C4-2B (cell line): ENCODE data around the gene HOMEZ.

Experiments
- H3K27ac ChIP-seq: fragments of 450-650 bp; 2 replicates; pipeline ENCODE4 v1.5.1; 2017
- ZFX ChIP-seq: fragments of 450-650 bp; IDR thresholded peaks from 2 replicates; pipeline ENCODE4 v1.6.1; 2017
- TF ChIP-seq, protein P1 (sequence below): fragments of 450-650 bp; conservative IDR thresholded peaks from 2 replicates; pipeline ENCODE4 v1.5.1; 2017; ENCODE audit warnings: mild to moderate bottlenecking

The HOMEZ gene

GRCh38 chr14:23302290-23303225 lies 16.6 kb upstream of the HOMEZ start, which contains the start of gene PPP1R3E:
Gene PPP1R3E, minus strand, starts transcription at chr14:23302859. Its CDS starts 283 bp downstream, at chr14:23302576.
- H3K27ac ChIP-seq = peak within 1 kb of the TSS; percentile 94

GRCh38 chr14:23301969-23302289 lies 16.0 kb upstream of the HOMEZ start:
- TF ChIP-seq ZFX = peak; percentile 89
- TF ChIP-seq, protein P1, sequence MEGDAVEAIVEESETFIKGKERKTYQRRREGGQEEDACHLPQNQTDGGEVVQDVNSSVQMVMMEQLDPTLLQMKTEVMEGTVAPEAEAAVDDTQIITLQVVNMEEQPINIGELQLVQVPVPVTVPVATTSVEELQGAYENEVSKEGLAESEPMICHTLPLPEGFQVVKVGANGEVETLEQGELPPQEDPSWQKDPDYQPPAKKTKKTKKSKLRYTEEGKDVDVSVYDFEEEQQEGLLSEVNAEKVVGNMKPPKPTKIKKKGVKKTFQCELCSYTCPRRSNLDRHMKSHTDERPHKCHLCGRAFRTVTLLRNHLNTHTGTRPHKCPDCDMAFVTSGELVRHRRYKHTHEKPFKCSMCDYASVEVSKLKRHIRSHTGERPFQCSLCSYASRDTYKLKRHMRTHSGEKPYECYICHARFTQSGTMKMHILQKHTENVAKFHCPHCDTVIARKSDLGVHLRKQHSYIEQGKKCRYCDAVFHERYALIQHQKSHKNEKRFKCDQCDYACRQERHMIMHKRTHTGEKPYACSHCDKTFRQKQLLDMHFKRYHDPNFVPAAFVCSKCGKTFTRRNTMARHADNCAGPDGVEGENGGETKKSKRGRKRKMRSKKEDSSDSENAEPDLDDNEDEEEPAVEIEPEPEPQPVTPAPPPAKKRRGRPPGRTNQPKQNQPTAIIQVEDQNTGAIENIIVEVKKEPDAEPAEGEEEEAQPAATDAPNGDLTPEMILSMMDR = no peak; the same call in 1 of the 2 replicates

More at GRCh38 chr14:23302290-23303225, 16.6 kb upstream of the HOMEZ start, which contains the start of gene PPP1R3E:
- TF ChIP-seq ZFX = peak; percentile 79; the same call in 1 of the 2 replicates
- TF ChIP-seq, protein P1 = no peak

DNA sequence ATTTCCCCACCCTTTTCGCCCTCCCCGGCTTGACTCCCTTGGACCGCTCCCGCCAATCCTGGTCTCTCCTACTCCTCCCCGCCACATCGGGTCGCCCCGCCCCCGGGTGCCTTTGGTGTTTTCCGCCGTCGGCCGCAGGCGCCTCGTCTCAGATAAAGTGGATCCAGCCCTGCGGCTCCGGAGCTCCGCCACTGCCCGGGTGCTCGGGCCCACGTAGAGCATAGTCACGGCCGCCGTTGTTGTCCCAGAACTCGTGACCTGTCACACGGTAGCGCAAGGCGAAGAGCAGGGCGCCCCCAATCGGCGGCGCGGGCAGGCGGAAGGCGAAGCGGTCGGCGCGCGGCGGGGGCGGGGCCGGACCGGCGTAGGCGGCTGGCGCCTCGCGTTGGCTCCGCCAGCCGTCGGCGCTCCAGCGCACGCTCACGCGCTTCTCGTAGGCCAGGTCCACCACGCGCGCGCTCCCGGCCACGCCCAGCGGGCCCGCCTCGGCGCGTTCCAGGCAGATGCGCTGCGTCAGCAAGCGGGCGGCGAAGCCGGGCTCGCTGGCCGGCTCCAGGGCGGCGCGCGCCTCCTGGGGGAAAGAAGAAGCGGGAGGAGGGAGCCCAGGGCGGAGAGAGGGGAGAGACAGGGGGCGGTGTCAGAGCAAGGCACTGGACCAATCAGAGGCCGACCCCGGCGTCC lies 15.5 kb upstream of the HOMEZ start:
- H3K27ac ChIP-seq = peak overlapping the region; percentile 94
- TF ChIP-seq, protein P1 = peak; percentile 93
- TF ChIP-seq ZFX = no peak

More at GRCh38 chr14:23301969-23302289, 16.0 kb upstream of the HOMEZ start:
- peak overlapping the region; percentile 94 for H3K27ac ChIP-seq

DNA sequence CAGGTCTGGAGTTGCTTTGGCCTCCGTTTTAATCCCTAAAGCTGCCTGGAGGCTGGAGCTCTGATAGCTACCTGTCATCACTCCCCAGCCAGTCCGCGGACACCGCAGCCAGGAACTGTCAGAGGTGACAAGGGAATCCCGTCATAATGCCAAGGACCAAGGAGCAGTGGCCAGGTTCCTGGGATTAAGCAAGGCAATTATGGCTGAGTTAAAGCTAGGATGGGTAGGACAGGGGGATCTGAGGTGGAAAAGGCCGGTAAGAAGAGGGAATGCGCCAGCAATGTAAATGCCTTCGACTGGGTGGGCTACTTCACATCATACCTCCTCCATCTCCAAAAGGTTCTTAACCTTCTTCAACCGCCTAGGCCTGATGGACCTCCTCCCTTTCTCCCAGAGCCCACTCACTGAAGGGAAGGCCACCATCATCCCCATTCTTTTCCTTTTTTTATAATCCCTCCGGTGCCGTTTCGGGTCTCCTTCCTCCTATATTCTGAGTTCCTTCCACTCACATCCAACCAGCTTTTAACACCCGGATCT lies 14.8 kb upstream of the HOMEZ start:
- TF ChIP-seq, protein P1 = no peak
- TF ChIP-seq ZFX = no peak

DNA sequence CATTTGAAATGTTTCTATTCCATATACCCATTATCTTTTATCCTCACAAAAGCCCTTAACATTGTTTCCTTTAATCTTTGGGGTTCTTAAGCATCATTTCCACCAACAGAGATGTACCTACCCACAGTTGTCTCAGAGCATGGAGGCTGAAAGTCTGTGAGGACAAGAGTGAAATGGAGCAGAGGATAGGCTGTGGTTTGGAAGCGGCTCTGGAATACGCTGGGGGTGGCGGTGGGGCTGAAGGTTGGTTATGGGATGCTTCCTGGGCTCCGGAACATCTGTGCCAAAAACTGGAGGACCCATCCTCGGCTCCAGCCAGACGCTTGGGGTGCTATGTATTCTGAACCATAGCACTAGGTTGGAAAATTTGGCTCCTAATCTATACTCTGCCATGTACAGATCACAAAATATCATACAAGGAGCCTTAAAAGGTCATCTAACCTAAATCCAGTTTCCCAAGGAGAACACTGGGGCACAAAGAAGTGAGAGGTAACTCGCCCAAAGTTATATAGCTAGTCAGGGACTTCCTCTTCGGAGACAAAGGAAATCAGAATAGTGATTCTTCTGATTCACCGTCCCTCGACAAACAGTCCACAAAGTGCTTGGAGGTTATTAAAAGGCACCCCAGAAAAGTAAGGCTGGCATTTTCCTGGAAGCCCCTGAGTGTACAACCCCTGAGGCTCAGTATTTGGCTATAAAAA lies 14.2 kb upstream of the HOMEZ start:
- peak overlapping the region; percentile 94 for H3K27ac ChIP-seq
- no peak for TF ChIP-seq ZFX
- TF ChIP-seq, protein P1 = peak; percentile 13

More for the DNA sequence above, 14.8 kb upstream of the HOMEZ start:
- peak overlapping the region; percentile 94 for H3K27ac ChIP-seq

DNA sequence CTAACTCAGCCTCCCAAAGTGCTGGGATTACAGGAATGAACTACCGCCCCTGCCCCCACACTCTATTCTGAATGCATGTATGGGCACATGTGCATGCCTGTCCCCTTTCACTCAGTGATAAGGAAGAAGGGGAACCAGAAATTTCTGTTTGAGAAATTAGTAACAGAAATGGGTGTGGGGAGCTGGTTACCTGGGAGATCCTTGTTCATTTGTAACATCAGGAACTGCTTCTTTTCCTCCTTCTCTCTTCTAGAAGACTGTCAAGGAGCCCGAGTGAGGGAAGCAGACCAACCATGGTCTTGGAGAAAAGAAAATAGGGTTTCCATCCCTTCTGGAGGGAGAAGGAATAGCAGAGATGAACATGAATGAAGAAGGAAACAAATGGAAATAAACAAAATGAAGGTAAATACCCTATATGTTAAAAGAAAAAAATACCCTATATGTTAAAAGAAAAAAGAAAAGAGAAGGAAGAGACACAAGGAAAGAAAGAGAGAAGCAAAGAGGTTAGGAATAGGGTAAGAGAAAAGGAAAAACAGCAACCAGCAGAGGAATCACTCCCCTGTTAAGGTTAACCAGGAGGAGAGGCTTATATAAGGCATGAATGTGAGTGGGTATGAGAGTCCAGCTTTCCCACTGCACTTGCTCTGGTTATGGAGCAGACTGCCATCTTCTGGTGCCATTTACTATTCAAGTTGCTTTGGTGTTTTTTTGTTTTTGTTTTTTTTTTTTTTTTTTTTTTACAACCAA lies 13.5 kb upstream of the HOMEZ start:
- H3K27ac ChIP-seq = no peak overlapping the region
- TF ChIP-seq, protein P1 = peak; percentile 28
- no peak for TF ChIP-seq ZFX
